Measurements from ENCODE around the gene PLEKHH1. TPM values are rescaled to one million over a fixed set of nuclear protein-coding genes. Genes with fewer than 3 reads are reported as not detected.

PLEKHH1 gene
- total and polyA plus RNA-seq, 9 of the 15 experiments (the other 6 are each of a cell fraction or from before 2014, with no cell fraction given): 0.76 to 5.9 (median 2.9) TPM

- ChIA-PET POLR2A (no interaction called here), CTCF (ENCODE audit: low intra/inter-chr PET ratio) (no interaction called here)
- Histone ChIP-seq H4K20me1 (replicated peaks; ENCODE audit: control insufficient read depth, insufficient read depth, low read length) (no peaks in the 10 kb centered on the region), H3K4me2 (ENCODE audit: insufficient read depth, low read length) (no peak overlapping the region), H2AFZ (ENCODE audit: low read depth, low read length) (no peak overlapping the region), H3K27ac (ENCODE audit: extremely low read depth, low read depth, low read length) (no peak overlapping the region), H3K4me1 (replicated peaks in 1 of 2; ENCODE audit: control insufficient read depth in 2 of 2, insufficient read depth in 2 of 2, low read length in 2 of 2) (peaks cover 6 to 11% of the 10 kb centered on the region in 2 experiments; a peak in 4 of 5 replicates), H3K4me3 (no peak overlapping the region), H3K9me1 (ENCODE audit: control insufficient read depth, insufficient read depth, low read length) (no peaks in the 10 kb centered on the region), H3K9ac (ENCODE audit: insufficient read depth in 1 of 2, low read depth in 2 of 2, low read length in 2 of 2) (no peak overlapping the region), H3K9me3 (replicated peaks; ENCODE audit: control insufficient read depth, insufficient read depth, low read depth, low read length) (0 out of 2 replicates have a peak, but pooled peaks cover 5% of the 10 kb centered on the region), H3K36me3 (ENCODE audit: control insufficient read depth, insufficient read depth, low read length) (peaks cover 3% of the 10 kb centered on the region; the same call in 1 of the 3 replicates), H3K79me2 (ENCODE audit: control insufficient read depth, insufficient read depth, low read length) (peaks cover 23% of the 10 kb centered on the region), H3K27me3 (ENCODE audit: control insufficient read depth in 2 of 2, insufficient read depth in 2 of 2, low read length in 2 of 2) (no peaks in the 10 kb centered on the region)
- in situ Hi-C loops (cut with MboI): no loop called here
- TF ChIP-seq MNT (conservative IDR thresholded peaks at IDR 0.05): no peak
- no peak for TF ChIP-seq BMI1 (IDR thresholded peaks at IDR 0.05; ENCODE audit: low read length)
- TF ChIP-seq DDX20 (tag; IDR thresholded peaks at IDR 0.05; ENCODE audit: low read depth): no peak
- TF ChIP-seq PURB (CRISPR knock-in tag; IDR thresholded peaks at IDR 0.05; ENCODE audit: low read depth): no peak
- TF ChIP-seq GABPB1 (CRISPR knock-in tag; IDR thresholded peaks at IDR 0.05): no peak
- no peak for TF ChIP-seq RB1 (IDR thresholded peaks at IDR 0.05; ENCODE audit: low read depth)
- TF ChIP-seq, protein P1, sequence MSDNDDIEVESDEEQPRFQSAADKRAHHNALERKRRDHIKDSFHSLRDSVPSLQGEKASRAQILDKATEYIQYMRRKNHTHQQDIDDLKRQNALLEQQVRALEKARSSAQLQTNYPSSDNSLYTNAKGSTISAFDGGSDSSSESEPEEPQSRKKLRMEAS (CRISPR knock-in tag; IDR thresholded peaks at IDR 0.05): no peak
- no peak for TF ChIP-seq HMGN3 (IDR thresholded peaks at IDR 0.05; ENCODE audit: borderline replicate concordance, extremely low read depth, insufficient read length, low read depth, low read length)
- TF ChIP-seq SIN3B (IDR thresholded peaks at IDR 0.05; ENCODE audit: low read depth): no peak
- TF ChIP-seq CBX3 (IDR thresholded peaks at IDR 0.05; ENCODE audit: borderline replicate concordance in 1 of 2, low read length in 2 of 2): no peak
- no peak for TF ChIP-seq CTCF (IDR thresholded peaks at IDR 0.05 in 2 of 3, conservative IDR thresholded peaks at IDR 0.05 in 1 of 3; ENCODE audit: insufficient read depth in 2 of 3, low read depth in 1 of 3, low read length in 3 of 3)
- TF ChIP-seq MEF2A (IDR thresholded peaks at IDR 0.05; ENCODE audit: control insufficient read depth, low read depth, low read length): no peak
- no peak for TF ChIP-seq ZBTB43 (CRISPR knock-in tag; IDR thresholded peaks at IDR 0.05)
- TF ChIP-seq SRSF3 (IDR thresholded peaks at IDR 0.05; ENCODE audit: insufficient read depth, low read length): no peak
- TF ChIP-seq ZNF316 (IDR thresholded peaks at IDR 0.05): no peak
- 73% methylated on average over 7 of the region's 7 CpGs for WGBS (ENCODE audit: insufficient coverage, low coverage, missing lambda C conversion rate)
- ATAC-seq (no peak), DNase-seq (ENCODE audit: extremely low read depth in 1 of 4, low spot score in 3 of 4) (no peak), FAIRE-seq (no peak)
- intact Hi-C loops (cut with micrococcal nuclease): no loop called here
- BruUV-seq (replicated peaks): no TSS peak
Measured at GRCh38 chr14:67602076-67602475, 69.0 kb downstream of the PLEKHH1 start.

Data from K562 (cell line).